Measurements from ENCODE around the gene PAX2. TPM values are rescaled to one million over a fixed set of nuclear protein-coding genes. Genes with fewer than 3 reads are reported as not detected.

PAX2 gene
- total and polyA plus RNA-seq, 2 experiments from 2014 or later, result not detected

- Histone ChIP-seq H3K9me2 (ENCODE audit: insufficient read depth) (no peaks in the 10 kb centered on the region), H3K9ac (no peak overlapping the region), H2AFZ (no peak overlapping the region), H3K79me2 (ENCODE audit: insufficient read depth) (no peaks in the 10 kb centered on the region), H3K4me3 (no peak overlapping the region), H4K20me1 (ENCODE audit: insufficient read depth) (no peaks in the 10 kb centered on the region), H3K27me3 (replicated peaks; ENCODE audit: insufficient read depth) (peaks cover 94% of the 10 kb centered on the region), H3K9me3 (ENCODE audit: low read depth) (no peaks in the 10 kb centered on the region), H3F3A (ENCODE audit: insufficient read depth) (no peaks in the 10 kb centered on the region), H3K27ac (no peak overlapping the region), H3K4me2 (ENCODE audit: unreplicated experiment) (no peak overlapping the region), H3K4me1 (ENCODE audit: insufficient read depth) (no peaks in the 10 kb centered on the region), H3K36me3 (ENCODE audit: low read depth) (no peaks in the 10 kb centered on the region)
- whole genome bisulfite sequencing, 2 experiments (ENCODE audit: low coverage in 1 of 2, low lambda C conversion rate in 2 of 2, missing lambda C conversion rate in 2 of 2), result 42 to 50% methylated on average over 6 of the region's 6 CpGs
- TF ChIP-seq EZH2 (IDR thresholded peaks at IDR 0.05; ENCODE audit: insufficient read depth, poor library complexity, severe bottlenecking) (no peak), EZH2phosphoT487 (IDR thresholded peaks at IDR 0.05; ENCODE audit: insufficient read depth, low read depth) (no peak)
- in situ Hi-C loops (cut with MboI), result no loop called here
- no peak for DNase-seq
Observed at GRCh38 chr10:100816671-100817070, 71.3 kb downstream of the PAX2 start.

DNA sequence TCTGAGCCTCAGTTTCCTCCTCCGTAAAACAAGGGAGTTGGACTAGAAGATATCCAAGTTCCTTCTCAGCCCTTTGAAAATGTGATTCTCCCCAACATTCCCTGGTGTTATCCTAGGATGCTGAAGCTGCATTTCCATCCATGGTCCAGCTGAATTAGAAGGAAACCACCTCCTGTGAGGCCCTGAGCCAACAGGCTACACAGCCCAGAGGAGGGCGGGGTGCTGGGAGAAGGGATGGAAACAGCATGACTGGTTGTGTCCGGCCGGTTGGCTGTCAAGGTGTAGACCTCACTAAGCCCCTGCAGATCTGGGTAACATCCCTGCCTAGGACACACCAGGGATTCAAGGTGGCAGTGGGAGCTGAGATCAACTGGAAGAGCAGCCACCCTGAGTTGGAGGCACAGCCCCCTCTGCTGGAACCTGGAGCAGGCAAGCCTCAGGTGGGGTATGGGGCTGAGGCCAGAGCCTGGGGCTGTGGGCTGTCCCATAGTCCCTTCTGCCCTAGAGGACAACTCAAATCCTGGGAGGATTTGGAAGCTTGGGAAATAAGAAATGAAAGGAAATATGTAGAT lies 72.0 kb downstream of the PAX2 start:
- no peaks in the 10 kb centered on the region for H3K36me3 ChIP-seq (ENCODE audit: low read depth)
- H3K9me2 ChIP-seq (ENCODE audit: insufficient read depth), result no peaks in the 10 kb centered on the region
- H2AFZ ChIP-seq, result no peak overlapping the region
- no peak overlapping the region for H3K4me3 ChIP-seq
- H4K20me1 ChIP-seq (ENCODE audit: insufficient read depth), result no peaks in the 10 kb centered on the region
- H3F3A ChIP-seq (ENCODE audit: insufficient read depth), result no peaks in the 10 kb centered on the region
- no peak overlapping the region for H3K4me2 ChIP-seq (ENCODE audit: unreplicated experiment)
- TF ChIP-seq EZH2phosphoT487 (IDR thresholded peaks at IDR 0.05; ENCODE audit: insufficient read depth, low read depth) (no peak), EZH2 (IDR thresholded peaks at IDR 0.05; ENCODE audit: insufficient read depth, poor library complexity, severe bottlenecking) (no peak)
- 35 to 43% methylated on average over 4 of the region's 4 CpGs for WGBS, 2 experiments (ENCODE audit: low coverage in 1 of 2, low lambda C conversion rate in 2 of 2, missing lambda C conversion rate in 2 of 2)
- H3K9ac ChIP-seq, result no peak overlapping the region
- H3K27ac ChIP-seq, result no peak overlapping the region
- no peak for DNase-seq
- no peaks in the 10 kb centered on the region for H3K9me3 ChIP-seq (ENCODE audit: low read depth)
- peaks cover 94% of the 10 kb centered on the region for H3K27me3 ChIP-seq (replicated peaks; ENCODE audit: insufficient read depth)
- in situ Hi-C loops (cut with MboI), result no loop called here
- H3K4me1 ChIP-seq (ENCODE audit: insufficient read depth), result no peaks in the 10 kb centered on the region
- no peaks in the 10 kb centered on the region for H3K79me2 ChIP-seq (ENCODE audit: insufficient read depth)

DNA sequence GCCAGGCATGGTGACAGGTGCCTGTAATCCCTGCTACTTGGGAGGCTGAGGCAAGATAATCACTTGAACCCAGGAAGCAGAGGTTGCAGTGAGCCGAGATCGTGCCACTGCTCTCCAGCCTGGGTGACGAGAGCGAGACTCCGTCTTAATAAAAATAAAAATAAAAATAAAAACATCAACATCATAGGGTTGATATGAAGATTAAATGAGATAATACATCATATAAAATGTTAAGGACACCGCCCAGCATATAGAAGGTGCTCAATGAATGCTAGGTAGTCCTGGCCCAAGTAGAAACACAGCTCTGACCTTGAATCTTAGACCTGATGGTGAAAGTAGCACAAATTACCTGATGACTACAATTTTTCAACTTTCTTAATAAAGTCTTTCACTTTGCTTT lies 74.0 kb downstream of the PAX2 start:
- no peaks in the 10 kb centered on the region for H3K36me3 ChIP-seq (ENCODE audit: low read depth)

GRCh38 chr10:100823194-100823593 lies 77.8 kb downstream of the PAX2 start:
- 20 to 26% methylated on average over 3 of the region's 3 CpGs for WGBS, 2 experiments (ENCODE audit: low coverage in 1 of 2, low lambda C conversion rate in 2 of 2, missing lambda C conversion rate in 2 of 2)
- Histone ChIP-seq H3K27me3 (replicated peaks; ENCODE audit: insufficient read depth) (peaks cover 91% of the 10 kb centered on the region), H3K36me3 (ENCODE audit: low read depth) (no peaks in the 10 kb centered on the region), H3K4me1 (ENCODE audit: insufficient read depth) (no peaks in the 10 kb centered on the region), H4K20me1 (ENCODE audit: insufficient read depth) (no peaks in the 10 kb centered on the region), H3K9me3 (ENCODE audit: low read depth) (no peaks in the 10 kb centered on the region), H3K4me2 (ENCODE audit: unreplicated experiment) (no peak overlapping the region), H3K9me2 (ENCODE audit: insufficient read depth) (no peaks in the 10 kb centered on the region), H3K4me3 (no peak overlapping the region), H3K79me2 (ENCODE audit: insufficient read depth) (no peaks in the 10 kb centered on the region), H3F3A (ENCODE audit: insufficient read depth) (no peaks in the 10 kb centered on the region), H3K27ac (no peak overlapping the region), H2AFZ (no peak overlapping the region), H3K9ac (no peak overlapping the region)
- TF ChIP-seq EZH2 (IDR thresholded peaks at IDR 0.05; ENCODE audit: insufficient read depth, poor library complexity, severe bottlenecking) (no peak), EZH2phosphoT487 (IDR thresholded peaks at IDR 0.05; ENCODE audit: insufficient read depth, low read depth) (no peak)
- DNase-seq, result no peak
- in situ Hi-C loops (cut with MboI), result no loop called here

More for the DNA sequence above, 74.0 kb downstream of the PAX2 start:
- no peak overlapping the region for H2AFZ ChIP-seq
- no peak overlapping the region for H3K4me2 ChIP-seq (ENCODE audit: unreplicated experiment)
- in situ Hi-C loops (cut with MboI), result no loop called here
- no peaks in the 10 kb centered on the region for H3K4me1 ChIP-seq (ENCODE audit: insufficient read depth)
- no peaks in the 10 kb centered on the region for H3K9me2 ChIP-seq (ENCODE audit: insufficient read depth)
- H3K4me3 ChIP-seq, result no peak overlapping the region
- no peaks in the 10 kb centered on the region for H3F3A ChIP-seq (ENCODE audit: insufficient read depth)
- peaks cover 94% of the 10 kb centered on the region for H3K27me3 ChIP-seq (replicated peaks; ENCODE audit: insufficient read depth)
- H3K9ac ChIP-seq, result no peak overlapping the region
- DNase-seq, result no peak
- H3K27ac ChIP-seq, result no peak overlapping the region
- H3K9me3 ChIP-seq (ENCODE audit: low read depth), result no peaks in the 10 kb centered on the region
- H4K20me1 ChIP-seq (ENCODE audit: insufficient read depth), result no peaks in the 10 kb centered on the region
- TF ChIP-seq EZH2 (IDR thresholded peaks at IDR 0.05; ENCODE audit: insufficient read depth, poor library complexity, severe bottlenecking) (no peak), EZH2phosphoT487 (IDR thresholded peaks at IDR 0.05; ENCODE audit: insufficient read depth, low read depth) (no peak)
- H3K79me2 ChIP-seq (ENCODE audit: insufficient read depth), result no peaks in the 10 kb centered on the region
- 67 to 71% methylated on average over 6 of the region's 6 CpGs for WGBS, 2 experiments (ENCODE audit: low coverage in 1 of 2, low lambda C conversion rate in 2 of 2, missing lambda C conversion rate in 2 of 2)

DNA sequence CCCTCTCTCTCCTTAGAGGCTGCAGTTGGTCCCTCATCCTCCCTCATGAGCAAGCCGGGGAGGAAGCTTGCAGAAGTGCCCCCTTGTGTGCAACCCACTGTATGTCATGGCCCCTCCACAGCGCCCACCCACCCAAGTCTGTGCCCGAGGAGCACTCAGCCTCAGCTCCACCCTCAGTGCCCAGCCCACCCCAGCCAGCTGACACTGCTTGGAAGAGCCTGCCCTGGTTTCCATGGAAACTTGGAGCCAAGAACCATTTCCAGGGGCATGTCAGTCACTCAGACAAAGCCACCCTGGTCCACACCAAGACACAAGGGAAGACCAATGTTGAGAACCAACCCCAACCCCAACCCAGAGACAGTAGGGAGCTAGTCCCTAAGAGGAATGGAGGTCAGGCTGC lies 79.5 kb downstream of the PAX2 start:
- no peak overlapping the region for H3K27ac ChIP-seq
- no peak overlapping the region for H3K9ac ChIP-seq
- in situ Hi-C loops (cut with MboI), result no loop called here
- no peak overlapping the region for H3K4me2 ChIP-seq (ENCODE audit: unreplicated experiment)
- no peak overlapping the region for H3K4me3 ChIP-seq
- no peaks in the 10 kb centered on the region for H3K9me3 ChIP-seq (ENCODE audit: low read depth)
- H2AFZ ChIP-seq, result no peak overlapping the region
- H3K9me2 ChIP-seq (ENCODE audit: insufficient read depth), result no peaks in the 10 kb centered on the region
- TF ChIP-seq EZH2 (IDR thresholded peaks at IDR 0.05; ENCODE audit: insufficient read depth, poor library complexity, severe bottlenecking), result no peak
- no peak for TF ChIP-seq EZH2phosphoT487 (IDR thresholded peaks at IDR 0.05; ENCODE audit: insufficient read depth, low read depth)
- H3K27me3 ChIP-seq (replicated peaks; ENCODE audit: insufficient read depth), result peaks cover 92% of the 10 kb centered on the region
- H3K79me2 ChIP-seq (ENCODE audit: insufficient read depth), result no peaks in the 10 kb centered on the region
- no peaks in the 10 kb centered on the region for H3K4me1 ChIP-seq (ENCODE audit: insufficient read depth)
- 33 to 36% methylated on average over 1 to 3 of the region's 3 CpGs for WGBS, 2 experiments (ENCODE audit: low coverage in 1 of 2, low lambda C conversion rate in 2 of 2, missing lambda C conversion rate in 2 of 2)
- no peak for DNase-seq
- no peaks in the 10 kb centered on the region for H3K36me3 ChIP-seq (ENCODE audit: low read depth)
- no peaks in the 10 kb centered on the region for H3F3A ChIP-seq (ENCODE audit: insufficient read depth)
- no peaks in the 10 kb centered on the region for H4K20me1 ChIP-seq (ENCODE audit: insufficient read depth)
